Body of pancreas (tissue), 4 donors: ENCODE results near the gene CABYR. TPM values are rescaled to one million over a fixed set of nuclear protein-coding genes. Genes with fewer than 3 reads are reported as not detected.

ENCODE experiments used
- ATAC-seq: fragments of 150-250 bp; one replicate; pipeline ENCODE4 v1.9.1; 2016
- DNase-seq, 4 donors: peaks; one replicate each; pipeline ENCODE4 v3.0.0-alpha.2; 2019
- H3K27ac ChIP-seq, 4 donors: fragments of 200-600 bp; sonication (generic); 1 replicate in 3 of 4; 2 replicates in 1 of 4; pipeline versions ENCODE4 v1.5.1 to v1.6.1; 2016 to 2019; ENCODE audit warnings: mild to moderate bottlenecking in 1 of 4, mixed read lengths in 1 of 4, moderate library complexity in 1 of 4
- H3K27me3 ChIP-seq, 2 donors: fragments of 200-600 bp; sonication (generic); one replicate each; pipeline ENCODE4 v1.6.0; 2016; ENCODE audit warnings: mild to moderate bottlenecking in 1 of 2
- H3K36me3 ChIP-seq, 2 donors: fragments of 200-600 bp; sonication (generic); replicated peaks in 1 of 2; 2 replicates each; pipeline ENCODE4 v1.5.1; 2016; ENCODE audit warnings: low read depth in 2 of 2; ENCODE audit not compliant: insufficient read depth in 1 of 2
- H3K4me1 ChIP-seq: fragments of 200-600 bp; sonication (generic); one replicate; pipeline ENCODE4 v1.6.0; 2016
- H3K4me3 ChIP-seq, 2 donors: fragments of 200-600 bp; sonication (generic); 1 replicate in 1 of 2; 2 replicates in 1 of 2; pipeline ENCODE4 v1.5.1; 2016 to 2019
- H3K9me3 ChIP-seq, 3 donors: fragments of 200-600 bp; sonication (generic); 1 replicate in 2 of 3; 2 replicates in 1 of 3; pipeline ENCODE4 v1.5.1; 2016
- POLR2A ChIP-seq, 3 donors: fragments of 450-650 bp; IDR thresholded peaks; one replicate each; pipeline ENCODE4 v1.6.1; 2016; ENCODE audit warnings: antibody characterized with exemption in 3 of 3, mild to moderate bottlenecking in 2 of 3
- WGBS, 2 donors: methylation state at CpG; one replicate each; pipeline ENCODE4 v1.1.5; 2017; 5-methylcytosine and 5-hydroxymethylcytosine counted together
- intact Hi-C: fragments of 100-400 bp; cut with DNase I; formaldehyde crosslinking; loops from one replicate; pipeline ENCODE4 v1.15.1; 2023
- total RNA-seq, 2 donors: library from RNA; depleted of rRNA; stranded (reverse); fragments of >200 nt; gene quantifications; one replicate each; pipeline ENCODE4 v1.1.0, GENCODE V29; 2016
- TF ChIP-seq, protein P1 (sequence below), 7 experiments: fragments of 450-650 bp in 4 of 7; fragments of 200-600 bp in 3 of 7; sonication (generic) in 3 of 7; IDR thresholded peaks; one replicate each; pipeline ENCODE4 v1.5.1; 2016 to 2019; ENCODE audit warnings: antibody characterized with exemption in 7 of 7

CABYR gene
- total RNA-seq, 2 donors from 2014 or later, result 0.52 TPM; not detected in 1

DNA sequence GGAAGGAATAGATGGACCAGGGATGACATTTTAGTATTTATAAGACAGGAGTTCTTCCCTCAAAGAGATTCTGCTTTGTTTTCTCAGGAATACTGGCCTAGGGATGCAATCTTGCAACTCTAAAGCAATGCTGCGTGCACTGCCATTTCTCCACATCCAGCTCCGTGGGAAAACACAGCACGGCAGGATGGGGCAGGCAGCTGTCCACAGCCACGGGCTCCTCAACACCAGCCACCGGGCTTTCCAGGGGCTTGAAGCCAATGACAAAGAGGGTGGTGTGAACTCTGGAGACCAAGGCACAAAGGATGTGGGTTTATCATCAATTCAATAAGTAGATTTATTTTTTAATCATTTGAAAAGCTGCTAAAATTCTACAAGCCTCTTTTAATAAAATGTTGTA is 49.3 kb downstream of the CABYR start:
- intact Hi-C loops, result loop anchor here (10.0 kb wide), 1 partner anchor 87 kb away; no protein-coding TSS in a partner anchor
- 65 to 76% methylated on average over 5 of the region's 5 CpGs for WGBS, 2 donors
- no peak for TF ChIP-seq POLR2A (IDR thresholded peaks at IDR 0.05)
- TF ChIP-seq, protein P1, sequence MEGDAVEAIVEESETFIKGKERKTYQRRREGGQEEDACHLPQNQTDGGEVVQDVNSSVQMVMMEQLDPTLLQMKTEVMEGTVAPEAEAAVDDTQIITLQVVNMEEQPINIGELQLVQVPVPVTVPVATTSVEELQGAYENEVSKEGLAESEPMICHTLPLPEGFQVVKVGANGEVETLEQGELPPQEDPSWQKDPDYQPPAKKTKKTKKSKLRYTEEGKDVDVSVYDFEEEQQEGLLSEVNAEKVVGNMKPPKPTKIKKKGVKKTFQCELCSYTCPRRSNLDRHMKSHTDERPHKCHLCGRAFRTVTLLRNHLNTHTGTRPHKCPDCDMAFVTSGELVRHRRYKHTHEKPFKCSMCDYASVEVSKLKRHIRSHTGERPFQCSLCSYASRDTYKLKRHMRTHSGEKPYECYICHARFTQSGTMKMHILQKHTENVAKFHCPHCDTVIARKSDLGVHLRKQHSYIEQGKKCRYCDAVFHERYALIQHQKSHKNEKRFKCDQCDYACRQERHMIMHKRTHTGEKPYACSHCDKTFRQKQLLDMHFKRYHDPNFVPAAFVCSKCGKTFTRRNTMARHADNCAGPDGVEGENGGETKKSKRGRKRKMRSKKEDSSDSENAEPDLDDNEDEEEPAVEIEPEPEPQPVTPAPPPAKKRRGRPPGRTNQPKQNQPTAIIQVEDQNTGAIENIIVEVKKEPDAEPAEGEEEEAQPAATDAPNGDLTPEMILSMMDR (IDR thresholded peaks at IDR 0.05), result no peak

DNA sequence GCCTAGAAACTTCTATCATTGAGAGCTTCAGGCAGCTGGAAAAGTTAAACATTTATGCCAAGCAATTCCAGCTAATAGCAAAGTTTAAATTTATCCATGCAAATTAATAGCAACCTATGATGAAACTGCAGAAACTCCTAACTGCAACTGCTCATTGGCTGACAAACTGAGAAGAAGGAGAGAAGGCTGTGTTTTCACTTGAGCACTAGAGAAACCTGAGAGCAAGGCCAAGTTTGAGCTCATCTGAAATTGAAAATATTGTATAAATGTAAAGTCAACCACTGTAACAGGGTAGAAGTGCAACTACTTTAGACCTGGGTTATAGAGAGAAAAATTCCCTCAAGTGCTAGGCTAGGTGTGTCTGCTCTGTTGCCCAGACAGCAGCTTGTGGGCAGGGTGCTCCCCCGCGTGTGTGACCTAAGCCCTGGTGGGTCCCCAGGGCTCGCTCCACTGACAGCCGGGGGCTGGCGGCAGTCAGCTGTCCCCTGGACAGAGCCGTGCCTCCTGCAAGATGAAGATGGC is 50.2 kb downstream of the CABYR start:
- DNase-seq (no peak), ATAC-seq (no peak)
- TF ChIP-seq, protein P1 (IDR thresholded peaks at IDR 0.05), result no peak
- TF ChIP-seq POLR2A (IDR thresholded peaks at IDR 0.05), result no peak
- Histone ChIP-seq H3K27me3 (no peaks in the 10 kb centered on the region), H3K36me3 (no peaks in the 10 kb centered on the region), H3K27ac (no peak overlapping the region), H3K9me3 (no peaks in the 10 kb centered on the region), H3K4me1 (no peaks in the 10 kb centered on the region), H3K4me3 (no peak overlapping the region)
- 78 to 86% methylated on average over 6 of the region's 6 CpGs for WGBS, 2 donors
- intact Hi-C loops, result loop anchor here (10.0 kb wide), 1 partner anchor 86 kb away; no protein-coding TSS in a partner anchor

More for the DNA sequence above, 49.3 kb downstream of the CABYR start:
- H3K27me3 ChIP-seq, result no peaks in the 10 kb centered on the region
- DNase-seq (no peak), ATAC-seq (no peak)
- H3K9me3 ChIP-seq, result no peaks in the 10 kb centered on the region
- no peak overlapping the region for H3K27ac ChIP-seq
- H3K36me3 ChIP-seq, result no peaks in the 10 kb centered on the region
- H3K4me3 ChIP-seq, result no peak overlapping the region
- no peaks in the 10 kb centered on the region for H3K4me1 ChIP-seq

DNA sequence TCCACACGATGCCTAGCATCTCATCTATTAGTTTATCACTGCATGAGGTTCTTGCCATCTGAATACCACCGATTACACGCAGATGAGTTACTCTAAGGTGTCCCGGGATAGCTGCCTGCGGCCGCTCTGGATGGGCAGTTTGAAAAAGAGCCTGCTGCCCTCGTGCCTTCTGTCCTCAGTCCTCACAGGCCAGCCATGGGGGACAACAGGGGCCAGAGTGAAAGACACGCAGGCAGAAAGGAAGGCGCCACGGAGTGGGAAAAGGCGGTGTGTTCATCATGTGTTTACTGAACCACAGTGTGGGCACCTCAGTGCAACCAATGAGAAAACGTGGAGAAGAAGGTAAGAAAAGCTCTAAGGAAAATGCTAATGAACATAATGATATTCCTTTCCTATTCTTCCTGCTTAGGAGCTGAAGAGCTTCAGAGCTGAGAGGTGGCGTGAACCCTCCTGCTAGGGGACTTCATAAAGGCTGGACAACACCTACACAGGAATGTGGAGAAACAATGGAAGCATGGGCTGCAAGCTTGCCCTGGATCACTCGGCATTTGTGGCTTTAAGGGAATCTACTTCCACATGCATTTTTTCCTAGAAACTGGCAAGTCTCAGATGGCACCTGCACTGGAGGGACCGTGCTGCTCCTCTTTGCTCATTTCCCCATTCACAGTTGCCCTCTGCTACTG is 50.9 kb downstream of the CABYR start:
- DNase-seq, result no peak
- Histone ChIP-seq H3K4me1 (no peaks in the 10 kb centered on the region), H3K27me3 (no peaks in the 10 kb centered on the region), H3K4me3 (no peak overlapping the region), H3K36me3 (no peaks in the 10 kb centered on the region), H3K9me3 (no peaks in the 10 kb centered on the region), H3K27ac (no peak overlapping the region)
- intact Hi-C loops, result loop anchor here (10.0 kb wide), 1 partner anchor 85 kb away; no protein-coding TSS in a partner anchor
- 91 to 92% methylated on average over 15 of the region's 15 CpGs for WGBS, 2 donors
- no peak for ATAC-seq
- TF ChIP-seq, protein P1 (IDR thresholded peaks at IDR 0.05), result no peak
- no peak for TF ChIP-seq POLR2A (IDR thresholded peaks at IDR 0.05)

DNA sequence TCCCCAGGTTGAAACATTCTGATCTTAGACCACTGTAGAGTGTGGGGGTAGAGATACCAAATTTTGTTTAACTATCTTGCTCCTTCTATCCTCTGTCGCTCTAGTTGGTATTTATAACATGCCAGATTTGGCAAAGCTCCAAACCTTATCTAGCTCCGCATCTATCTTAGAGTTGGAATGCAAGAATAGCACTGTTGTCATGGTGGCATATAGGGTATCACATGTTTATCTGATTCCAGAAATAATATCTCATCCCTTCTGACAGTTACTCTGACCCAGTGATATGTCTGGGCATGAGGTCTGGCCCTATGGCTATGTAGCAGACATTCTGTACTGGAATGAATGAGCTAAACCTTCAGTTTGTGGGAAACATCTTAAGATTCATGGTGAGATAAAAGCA is 51.7 kb downstream of the CABYR start:
- no peak for ATAC-seq
- Histone ChIP-seq H3K9me3 (no peaks in the 10 kb centered on the region), H3K4me3 (no peak overlapping the region), H3K4me1 (no peaks in the 10 kb centered on the region), H3K36me3 (no peaks in the 10 kb centered on the region), H3K27me3 (no peaks in the 10 kb centered on the region), H3K27ac (no peak overlapping the region)
- intact Hi-C loops, result no loop called here
- WGBS, 2 donors, result 59 to 77% methylated on average over 2 of the region's 2 CpGs
- TF ChIP-seq, protein P1 (IDR thresholded peaks at IDR 0.05), result no peak
- no peak for TF ChIP-seq POLR2A (IDR thresholded peaks at IDR 0.05)
- DNase-seq, result no peak
